SK-N-MC (cell line): Measurements from ENCODE around the gene KRTAP5-3.

ENCODE experiments used
- EZH2 ChIP-seq: fragments of 200-600 bp; sonication (generic); IDR thresholded peaks from one replicate; pipeline ENCODE4 v1.6.1; 2017; ENCODE audit warnings: antibody characterized with exemption
- POLR2AphosphoS5 ChIP-seq: IDR thresholded peaks from 2 replicates; pipeline ENCODE4 v1.6.1; 2012; ENCODE audit warnings: mild to moderate bottlenecking, low read depth, low read length, borderline replicate concordance

DNA sequence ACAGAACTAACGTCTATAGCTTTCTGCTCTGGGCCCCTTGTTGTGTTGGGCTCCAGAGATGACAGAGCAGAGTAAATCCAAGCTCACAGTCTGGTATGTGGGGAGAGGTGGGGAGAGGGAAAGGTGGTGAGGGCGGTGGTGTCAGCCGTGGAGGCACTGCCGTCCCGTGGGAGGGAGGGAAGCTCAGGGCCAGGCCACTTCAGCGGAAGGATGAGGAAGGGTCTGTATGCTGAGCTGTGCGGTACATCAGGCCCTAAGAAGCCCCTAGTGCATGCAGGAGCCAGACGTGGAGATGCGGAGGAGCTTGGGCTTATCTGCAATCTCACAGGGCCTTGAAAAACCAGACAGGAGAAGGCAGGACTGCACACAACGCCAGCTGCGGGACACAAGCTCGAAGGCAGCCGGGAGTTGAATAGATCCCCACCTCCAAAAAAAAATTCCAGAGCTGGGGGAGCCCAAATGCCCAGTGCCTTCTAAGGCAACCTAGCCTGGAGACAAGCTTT is 22.9 kb upstream of the KRTAP5-3 start:
- TF ChIP-seq EZH2, result no peak
- no peak for TF ChIP-seq POLR2AphosphoS5
